Stimulated activated naive CD8-positive, alpha-beta T cell treated with anti-CD3 and anti-CD28 coated beads, Interleukin-15, Interleukin-2, amounts not matched to agents 100 U/mL and 50 U/mL, for 24 hours (primary cell): Measurements from ENCODE around the gene BORCS5.

ENCODE experiments used
- ATAC-seq: fragments of 150-1000 bp; cut with Tn5 transposase; one replicate; pipeline ENCODE4 v1.10.0; 2021
- DNase-seq: peaks from one replicate; pipeline ENCODE4 v3.0.0; 2021

BORCS5 gene

DNA sequence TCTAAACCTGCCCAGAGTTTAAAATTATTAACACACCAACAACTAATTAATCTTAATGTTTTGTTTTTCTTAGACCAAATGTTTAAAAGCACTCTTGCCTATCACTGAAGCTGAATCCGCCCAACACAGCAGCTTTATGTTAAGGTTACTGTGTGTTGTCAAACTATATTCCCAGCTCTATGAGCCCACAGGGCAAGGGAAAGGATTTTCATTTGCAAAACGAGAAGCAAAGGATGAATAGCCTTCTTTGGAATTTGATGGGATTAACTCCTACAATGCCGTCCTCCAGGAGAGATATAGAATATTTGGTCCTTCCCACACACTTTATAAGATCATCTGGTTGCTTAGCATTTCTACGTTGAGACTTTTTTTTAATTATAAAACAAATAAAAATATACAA, 162.0 kb downstream of the BORCS5 start:
- no peak for DNase-seq
- no peak for ATAC-seq
